Measurements from ENCODE around the gene LIPG.

GRCh38 chr18:49590608-49591007 lies 28.8 kb downstream of the LIPG start:
- TF ChIP-seq EZH2 (IDR thresholded peaks at IDR 0.05) (no peak), POLR2AphosphoS5 (IDR thresholded peaks at IDR 0.05; ENCODE audit: borderline replicate concordance, low read depth, low read length) (no peak), FOXP2 (optimal IDR thresholded peaks at IDR 0.05; ENCODE audit: control extremely low read depth, extremely low read length, insufficient read depth) (no peak)
